GM23338 (cell line): ENCODE data around the gene EXD3. TPM values are rescaled to one million over a fixed set of nuclear protein-coding genes. Genes with fewer than 3 reads are reported as not detected.

Experiments
- ATAC-seq: fragments of 200-7000 bp; cut with Tn5 transposase; 3 replicates; pipeline ENCODE4 v1.9.1; 2020
- DNase-seq: peaks from one replicate; pipeline ENCODE4 v3.0.0-alpha.2; 2015; ENCODE audit warnings: low spot score
- H2AFZ ChIP-seq: fragments of 200-600 bp; sonication (generic); 2 replicates; pipeline ENCODE4 v1.8.0; 2016; ENCODE audit warnings: antibody characterized with exemption, mild to moderate bottlenecking, moderate library complexity
- H3F3A ChIP-seq: fragments of 200-600 bp; sonication (generic); replicated peaks from 2 replicates; pipeline ENCODE4 v1.8.0; 2017; ENCODE audit warnings: antibody characterized with exemption, mixed run types, low read depth
- H3K27ac ChIP-seq: fragments of 200-600 bp; sonication (generic); 2 replicates; pipeline ENCODE4 v1.6.1; 2016; ENCODE audit warnings: low read depth
- H3K27me3 ChIP-seq: fragments of 200-600 bp; sonication (generic); 2 replicates; pipeline ENCODE4 v1.8.0; 2016; ENCODE audit warnings: mild to moderate bottlenecking, mixed run types, moderate library complexity; ENCODE audit not compliant: insufficient read depth
- H3K36me3 ChIP-seq: fragments of 200-600 bp; sonication (generic); 2 replicates; pipeline ENCODE4 v1.8.0; 2016; ENCODE audit warnings: mild to moderate bottlenecking; ENCODE audit not compliant: insufficient read depth
- H3K4me1 ChIP-seq: fragments of 200-600 bp; sonication (generic); 2 replicates; pipeline ENCODE4 v1.8.0; 2016; ENCODE audit warnings: mild to moderate bottlenecking, moderate library complexity; ENCODE audit not compliant: insufficient read depth
- H3K4me2 ChIP-seq: fragments of 200-600 bp; sonication (generic); 2 replicates; pipeline ENCODE4 v1.7.1; 2017; ENCODE audit warnings: mixed run types
- H3K4me3 ChIP-seq: fragments of 200-600 bp; sonication (generic); 2 replicates; pipeline ENCODE4 v1.6.1; 2016; ENCODE audit warnings: mixed run types
- H3K79me2 ChIP-seq: fragments of 200-600 bp; sonication (generic); replicated peaks from 2 replicates; pipeline ENCODE4 v1.8.0; 2017; ENCODE audit warnings: mild to moderate bottlenecking; ENCODE audit not compliant: insufficient read depth
- H3K9me2 ChIP-seq: fragments of 200-600 bp; sonication (generic); 2 replicates; pipeline ENCODE4 v1.8.0; 2017; ENCODE audit not compliant: insufficient read depth
- H4K20me1 ChIP-seq: fragments of 200-600 bp; sonication (generic); replicated peaks from 2 replicates; pipeline ENCODE4 v1.8.0; 2017; ENCODE audit warnings: mild to moderate bottlenecking; ENCODE audit not compliant: insufficient read depth
- H3K27ac Mint-ChIP-seq: 2 replicates; pipeline ENCODE4 v1.8.0; 2020; ENCODE audit warnings: inconsistent platforms, mild to moderate bottlenecking, moderate library complexity, mixed read lengths
- H3K27me3 Mint-ChIP-seq: 3 replicates; pipeline ENCODE4 v1.8.0; 2022; ENCODE audit warnings: low read depth, mild to moderate bottlenecking, moderate library complexity, mixed read lengths, inconsistent platforms; ENCODE audit not compliant: insufficient read depth, poor library complexity
- H3K36me3 Mint-ChIP-seq: 3 replicates; pipeline ENCODE4 v1.8.0; 2021; ENCODE audit warnings: low read depth, mild to moderate bottlenecking, inconsistent platforms, moderate library complexity, mixed read lengths
- H3K4me1 Mint-ChIP-seq: 3 replicates; pipeline ENCODE4 v1.8.0; 2020; ENCODE audit warnings: mild to moderate bottlenecking, inconsistent platforms, mixed read lengths
- H3K4me3 Mint-ChIP-seq: 3 replicates; pipeline ENCODE4 v1.8.0; 2021; ENCODE audit warnings: moderate library complexity, mild to moderate bottlenecking, inconsistent platforms, mixed read lengths
- H3K9me3 Mint-ChIP-seq: 3 replicates; pipeline ENCODE4 v1.8.0; 2020; ENCODE audit warnings: moderate library complexity, mild to moderate bottlenecking, inconsistent platforms, mixed read lengths
- CREB1 ChIP-seq: fragments of 250-450 bp; sonication (Bioruptor Pico); IDR thresholded peaks from 2 replicates; pipeline ENCODE4 v1.5.0; 2020; ENCODE audit warnings: low read depth, mild to moderate bottlenecking, moderate library complexity
- CTCF ChIP-seq, 2 experiments: fragments of 200-600 bp in 1 of 2; sonication (generic) in 1 of 2; conservative IDR thresholded peaks; 2 replicates each; pipeline versions ENCODE4 v1.5.1 to v1.6.1; 2016 to 2017; ENCODE audit warnings: antibody characterized with exemption in 2 of 2, low read depth in 2 of 2, mild to moderate bottlenecking in 2 of 2, moderate library complexity in 1 of 2
- ETS1 ChIP-seq: IDR thresholded peaks from 2 replicates; pipeline ENCODE4 v1.6.1; 2016; ENCODE audit warnings: antibody characterized with exemption
- EZH2 ChIP-seq: fragments of 200-600 bp; sonication (generic); IDR thresholded peaks from one replicate; pipeline ENCODE4 v1.8.0; 2017; ENCODE audit warnings: antibody characterized with exemption, mild to moderate bottlenecking, low read depth; ENCODE audit not compliant: unreplicated experiment
- JUNB ChIP-seq: IDR thresholded peaks from one replicate; pipeline ENCODE4 v1.6.1; 2016; ENCODE audit warnings: antibody characterized with exemption; ENCODE audit not compliant: unreplicated experiment
- NANOG ChIP-seq: IDR thresholded peaks from 2 replicates; pipeline ENCODE4 v1.6.1; 2016; ENCODE audit warnings: antibody characterized with exemption, borderline replicate concordance
- POLR2AphosphoS5 ChIP-seq: IDR thresholded peaks from 2 replicates; pipeline ENCODE4 v1.6.1; 2016; ENCODE audit warnings: antibody characterized with exemption, low read depth
- REST ChIP-seq: IDR thresholded peaks from one replicate; pipeline ENCODE4 v1.6.1; 2018; ENCODE audit warnings: antibody characterized with exemption; ENCODE audit not compliant: unreplicated experiment
- ZNF462 ChIP-seq: fragments of 250-450 bp; sonication (Bioruptor Pico); IDR thresholded peaks from 2 replicates; pipeline ENCODE4 v1.5.0; 2020; ENCODE audit warnings: mild to moderate bottlenecking, moderate library complexity
- polyA plus RNA-seq: library from polyadenylated mRNA; unstranded; fragments of >200 nt; fragmentation: Nextera tagmentation; extraction: Ambion mirVana; gene quantifications from 2 replicates; pipeline ENCODE4 v1.2.1, GENCODE V29; 2016
- total RNA-seq: library from RNA; depleted of rRNA; stranded (reverse); fragments of >200 nt; shearing (Covaris generic); gene quantifications from 2 replicates; pipeline ENCODE4 v1.2.3, GENCODE V29; 2014

The EXD3 gene
- total and polyA plus RNA-seq, 2 experiments from 2014 or later, result 3.6 to 9.7 TPM

GRCh38 chr9:137452761-137453642, 30.0 kb upstream of the EXD3 start (continued):
- TF ChIP-seq ZNF462 (CRISPR knock-in tag) (no peak), JUNB (no peak)

- Mint-ChIP-seq H3K36me3 (peaks cover 6% of the 10 kb centered on the region; the same call in 2 of the 3 replicates), H3K27ac (no peak overlapping the region), H3K9me3 (no peaks in the 10 kb centered on the region), H3K4me1 (peaks cover 6% of the 10 kb centered on the region; the same call in 1 of the 3 replicates), H3K4me3 (no peak overlapping the region), H3K27me3 (peaks cover 7% of the 10 kb centered on the region)
- H2AFZ ChIP-seq, result no peak overlapping the region
- no peaks in the 10 kb centered on the region for H3K9me2 ChIP-seq
- peaks cover 6% of the 10 kb centered on the region; the same call in 1 of the 2 replicates for H3K36me3 ChIP-seq
- no peak overlapping the region for H3K4me3 ChIP-seq
- no peaks in the 10 kb centered on the region; the same call in 1 of the 2 replicates for H4K20me1 ChIP-seq
- H3K27ac ChIP-seq, result no peak overlapping the region
- no peaks in the 10 kb centered on the region for H3K79me2 ChIP-seq
- ATAC-seq (no peak), DNase-seq (no peak)
- H3K4me1 ChIP-seq, result peaks cover 6% of the 10 kb centered on the region; the same call in 1 of the 2 replicates
- H3K4me2 ChIP-seq, result no peak overlapping the region
- no peaks in the 10 kb centered on the region for H3K27me3 ChIP-seq
- 0 out of 2 replicates have a peak, but pooled peaks cover 3% of the 10 kb centered on the region for H3F3A ChIP-seq
- TF ChIP-seq ETS1 (no peak), REST (no peak), POLR2AphosphoS5 (no peak), CTCF (conservative IDR thresholded peaks at IDR 0.05; ENCODE audit: low read depth in 2 of 2) (no peak), JUNB (no peak), CREB1 (CRISPR knock-in tag) (no peak), EZH2 (no peak), NANOG (no peak)
Observed at GRCh38 chr9:137452006-137452760, 29.2 kb upstream of the EXD3 start.
